ENCODE data around the gene OXER1. TPM values are rescaled to one million over a fixed set of nuclear protein-coding genes. Genes with fewer than 3 reads are reported as not detected.

The OXER1 gene
- total RNA-seq, 1 experiment from 2014 or later: not detected

DNA sequence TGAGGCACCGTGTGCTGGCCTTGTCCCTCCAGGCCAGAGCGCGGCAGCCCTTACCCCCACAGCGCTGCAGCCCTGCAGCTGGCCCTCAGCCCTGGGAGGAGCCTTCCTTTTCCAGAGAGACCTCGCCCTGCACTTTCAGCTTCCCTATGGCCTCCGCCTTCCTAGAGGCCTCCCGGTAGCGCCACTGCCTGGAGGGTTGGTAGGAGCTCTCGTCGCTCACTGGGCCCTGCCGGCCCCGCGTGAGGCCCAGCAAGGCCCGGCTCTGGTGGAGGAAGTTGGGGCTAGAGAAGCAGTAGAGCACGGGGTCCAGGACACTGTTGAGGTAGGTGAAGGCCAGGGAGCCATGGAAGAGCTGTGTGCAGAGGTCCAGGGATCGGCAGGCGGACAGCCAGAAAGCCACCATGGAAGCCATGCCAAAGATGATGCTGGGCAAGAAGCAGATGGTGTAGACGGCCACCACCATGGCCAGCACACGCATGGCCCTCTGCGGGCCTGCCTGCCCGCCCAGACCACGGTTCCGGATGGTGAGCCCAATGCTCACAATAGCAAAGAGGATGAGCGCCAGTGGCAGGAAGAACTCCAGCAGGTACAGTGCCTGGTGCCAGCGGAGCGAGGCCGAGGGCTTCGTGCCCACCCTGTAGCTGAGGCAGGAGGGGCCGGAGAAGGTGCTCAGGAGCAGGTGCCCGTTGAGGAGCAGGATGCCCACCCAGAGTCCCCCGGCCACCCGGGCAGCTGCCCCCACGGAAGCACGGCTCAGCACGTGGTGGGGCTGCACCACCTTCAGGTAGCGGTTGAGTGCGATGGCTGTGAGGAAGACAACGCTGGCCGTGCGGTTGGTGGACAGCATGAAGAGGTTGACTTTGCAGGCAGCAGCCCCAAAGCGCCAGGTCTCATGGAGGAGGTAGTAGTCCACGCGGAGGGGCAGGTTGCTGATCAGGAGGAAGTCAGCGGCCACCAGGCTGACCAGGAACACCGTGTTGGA lies 821 bp downstream of the OXER1 start:
- H3K4me3 ChIP-seq: no peak overlapping the region
- H3K9me3 ChIP-seq: no peaks in the 10 kb centered on the region
- H3K27me3 ChIP-seq: no peaks in the 10 kb centered on the region
- no peaks in the 10 kb centered on the region for H3K36me3 ChIP-seq
- no peak for DNase-seq

DNA sequence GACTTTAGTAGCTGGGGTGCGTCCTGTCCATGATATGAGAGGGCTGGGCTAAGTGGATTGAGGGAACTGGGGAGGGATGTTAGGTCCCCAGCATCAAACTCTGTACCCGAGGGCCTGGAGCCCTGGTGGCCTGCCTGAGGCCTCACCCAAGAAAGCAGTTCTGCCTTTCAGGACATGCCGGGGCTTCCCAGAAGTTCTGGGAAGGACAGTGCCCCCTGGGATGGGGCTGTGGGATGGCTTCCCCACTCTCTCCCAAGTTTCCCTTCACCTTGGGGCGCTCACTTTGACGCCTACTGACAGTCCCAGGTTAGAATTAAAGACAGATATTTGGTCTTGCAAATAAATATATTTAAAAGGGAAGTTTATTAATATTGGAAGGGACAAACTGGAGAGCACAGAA lies 1.8 kb downstream of the OXER1 start:
- no peaks in the 10 kb centered on the region for H3K27me3 ChIP-seq
- DNase-seq: no peak
- no peak overlapping the region for H3K4me3 ChIP-seq

DNA sequence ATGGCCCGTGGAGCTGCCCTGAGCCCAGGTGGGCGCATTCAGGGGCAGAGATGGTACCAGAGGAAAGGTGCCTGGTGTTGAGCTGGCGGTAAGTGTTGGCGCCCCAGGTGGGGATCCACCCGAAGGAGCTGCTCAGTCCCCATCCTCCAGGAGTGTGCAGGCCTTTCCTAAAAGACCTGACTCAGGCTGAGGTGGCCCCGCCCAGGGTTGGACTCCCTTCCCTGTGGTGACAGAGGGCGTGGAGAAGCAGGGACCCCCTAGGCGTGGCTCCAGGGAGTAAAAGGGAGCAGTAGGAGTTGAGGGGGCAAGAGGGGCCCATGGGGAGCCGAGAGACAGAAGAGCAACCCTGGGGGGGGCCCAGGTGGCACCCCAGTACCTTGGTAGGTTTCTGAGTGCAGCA lies 2.4 kb downstream of the OXER1 start:
- DNase-seq: no peak
- no peaks in the 10 kb centered on the region for H3K36me3 ChIP-seq
- H3K4me3 ChIP-seq: no peak overlapping the region
- no peaks in the 10 kb centered on the region for H3K27me3 ChIP-seq
- H3K9me3 ChIP-seq: no peaks in the 10 kb centered on the region

More for the DNA sequence above, 1.8 kb downstream of the OXER1 start:
- Histone ChIP-seq H3K36me3 (no peaks in the 10 kb centered on the region), H3K9me3 (no peaks in the 10 kb centered on the region)

DNA sequence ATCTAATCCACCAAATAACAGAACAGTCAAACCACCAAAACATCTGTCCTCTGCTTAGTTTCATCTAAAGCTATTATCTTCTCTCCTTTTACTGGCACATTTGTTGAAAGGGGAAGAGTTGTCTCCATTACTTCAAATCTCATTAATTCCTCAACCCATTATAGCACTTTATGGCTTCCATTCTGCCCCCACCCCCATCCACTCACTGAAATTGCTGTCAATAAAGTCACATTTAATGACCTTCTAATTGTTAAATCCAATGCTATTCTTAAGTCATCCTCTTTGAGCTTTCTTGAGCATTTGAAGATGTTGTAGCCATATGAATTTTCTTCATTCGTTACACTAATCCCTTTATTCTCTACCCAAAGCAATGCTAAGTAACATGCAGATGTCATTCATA lies 5.2 kb downstream of the OXER1 start:
- Histone ChIP-seq H3K27me3 (no peaks in the 10 kb centered on the region), H3K9me3 (no peaks in the 10 kb centered on the region), H3K4me3 (no peak overlapping the region), H3K36me3 (no peaks in the 10 kb centered on the region)
- no peak for DNase-seq

DNA sequence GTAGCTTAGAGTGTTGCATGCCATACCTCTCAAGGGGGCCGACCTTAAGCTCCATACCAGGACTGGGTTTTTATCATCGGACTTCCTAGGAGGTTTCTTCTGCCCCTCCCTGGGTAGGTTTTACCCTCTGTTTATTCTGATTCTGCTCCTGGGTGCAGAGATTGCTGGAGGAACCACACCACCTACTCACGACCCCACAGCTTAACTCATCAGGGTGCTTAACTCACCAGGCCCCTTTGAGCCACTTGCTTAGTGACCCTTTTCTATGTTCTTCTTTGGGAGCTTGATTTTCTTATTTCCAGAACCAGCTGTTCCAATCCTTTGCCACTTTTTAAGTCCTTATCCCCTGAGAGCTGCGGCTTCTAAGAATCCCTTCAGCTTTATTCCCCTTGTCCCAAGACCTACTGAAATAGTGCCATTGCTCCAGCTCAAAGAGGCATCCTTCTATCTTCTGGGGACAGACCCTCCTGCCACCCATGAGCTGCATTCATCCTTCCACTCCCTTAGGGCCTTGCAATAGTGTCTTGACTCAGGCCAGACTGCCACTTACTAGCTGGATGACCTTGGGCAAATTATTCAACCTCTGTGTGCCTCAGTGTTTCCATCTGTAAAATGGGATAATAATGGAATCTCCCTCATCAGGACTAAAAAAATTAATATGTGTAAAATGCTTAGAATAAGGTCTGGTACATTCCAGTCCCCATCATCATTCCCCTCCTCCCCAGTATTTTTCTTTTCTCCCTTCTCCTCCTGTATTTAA lies 5.8 kb downstream of the OXER1 start:
- Histone ChIP-seq H3K27me3 (no peaks in the 10 kb centered on the region), H3K9me3 (no peaks in the 10 kb centered on the region), H3K4me3 (no peak overlapping the region), H3K36me3 (no peaks in the 10 kb centered on the region)
- no peak for DNase-seq

DNA sequence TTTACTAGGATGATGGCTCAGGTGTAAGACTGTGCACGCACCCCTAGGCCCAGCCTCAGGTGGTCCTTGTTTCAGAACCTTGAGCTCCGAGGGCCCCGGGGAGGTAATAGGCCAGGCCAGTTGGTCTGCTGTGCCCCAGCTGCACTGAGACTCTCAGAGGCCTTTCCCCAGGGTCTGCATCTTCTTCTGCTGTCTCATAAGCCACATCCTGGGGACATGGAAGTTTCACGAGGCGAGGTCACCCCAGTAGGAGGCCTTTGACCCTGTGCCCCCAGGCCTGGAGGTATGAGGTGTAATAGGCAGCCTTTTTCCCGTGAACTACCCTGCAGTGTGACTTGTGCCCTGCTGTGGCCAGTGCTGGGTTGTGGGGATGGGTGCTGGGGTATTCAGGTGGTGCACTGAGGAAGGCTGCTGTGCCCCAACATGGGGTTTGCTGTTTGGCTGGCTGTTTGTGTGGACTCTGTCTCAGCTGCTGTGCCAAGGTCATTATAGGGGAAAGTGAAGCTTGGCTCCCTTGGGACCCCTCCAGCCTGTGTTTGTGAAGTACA lies 6.9 kb downstream of the OXER1 start:
- Histone ChIP-seq H3K27me3 (no peaks in the 10 kb centered on the region), H3K4me3 (no peak overlapping the region), H3K36me3 (no peaks in the 10 kb centered on the region), H3K9me3 (no peaks in the 10 kb centered on the region)
- DNase-seq: no peak

DNA sequence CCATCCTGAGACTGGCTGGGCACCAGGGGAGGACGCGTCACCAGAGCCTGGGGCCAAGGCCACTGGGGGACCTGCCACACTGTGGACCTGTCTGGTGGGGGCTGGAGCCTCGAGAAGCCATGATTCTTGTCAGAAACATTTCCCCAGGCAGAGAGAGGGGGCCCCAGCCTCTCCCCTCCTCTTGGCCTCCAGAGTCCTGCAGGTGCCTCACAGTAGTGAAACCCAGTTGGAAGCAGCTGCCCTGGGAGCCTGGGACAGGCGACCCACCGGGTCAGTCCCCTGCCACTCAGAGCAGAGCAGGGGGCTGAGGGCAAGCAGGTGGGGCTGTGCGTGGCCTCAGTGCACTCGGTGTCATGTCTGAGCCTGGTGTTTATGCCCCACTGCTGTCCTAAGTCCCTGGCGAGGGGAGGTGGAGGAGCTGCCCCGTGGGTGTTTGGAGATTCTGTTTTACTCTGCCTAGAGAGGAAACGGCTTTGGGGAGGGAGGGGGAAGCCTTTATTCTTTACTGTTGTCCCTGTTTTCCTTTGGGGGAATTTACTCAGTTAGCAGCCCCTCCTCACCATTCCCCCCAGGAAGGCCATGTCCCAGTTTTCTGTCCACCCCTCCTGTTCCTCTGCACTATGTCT lies 7.7 kb downstream of the OXER1 start:
- DNase-seq: no peak
- H3K36me3 ChIP-seq: no peaks in the 10 kb centered on the region

DNA sequence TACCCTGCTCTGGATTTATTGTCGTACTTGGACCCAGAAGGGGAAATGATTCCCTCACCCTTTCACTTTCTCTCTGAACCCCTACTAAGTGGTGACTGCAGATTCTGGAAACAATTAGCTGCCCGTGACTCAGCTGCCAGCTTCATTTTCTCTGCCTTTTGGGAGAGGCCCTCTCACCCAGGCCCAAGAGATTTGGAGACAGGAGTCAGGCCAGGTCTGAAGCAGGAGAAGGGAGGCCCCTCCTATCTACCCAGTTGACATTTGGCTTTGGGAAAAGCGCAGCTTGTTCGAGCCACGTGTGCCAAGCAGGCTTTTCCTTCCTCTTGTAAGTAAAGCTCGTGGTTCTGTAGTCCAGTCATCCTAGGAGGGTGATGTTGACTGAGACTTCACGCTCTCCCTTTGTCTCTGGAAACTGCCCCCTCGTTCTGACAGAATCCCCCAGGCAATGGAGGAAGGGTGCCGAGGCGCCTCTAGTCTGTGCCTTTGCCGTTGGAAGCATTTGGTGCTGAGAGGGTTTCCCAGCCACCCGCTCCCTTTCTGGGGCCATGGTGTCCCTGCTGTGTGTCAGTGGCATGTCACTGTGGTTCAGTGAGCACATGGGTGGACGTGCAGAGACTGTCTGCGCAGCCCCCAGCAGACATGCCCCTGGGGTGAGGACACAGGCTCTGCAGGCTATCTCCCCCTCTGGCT lies 8.6 kb downstream of the OXER1 start:
- no peak overlapping the region for H3K4me3 ChIP-seq
- no peaks in the 10 kb centered on the region for H3K36me3 ChIP-seq
- DNase-seq: peak; percentile 15
- H3K27me3 ChIP-seq: no peaks in the 10 kb centered on the region
- H3K9me3 ChIP-seq: no peaks in the 10 kb centered on the region

More for the DNA sequence above, 7.7 kb downstream of the OXER1 start:
- H3K9me3 ChIP-seq: no peaks in the 10 kb centered on the region
- no peaks in the 10 kb centered on the region for H3K27me3 ChIP-seq
- no peak overlapping the region for H3K4me3 ChIP-seq

DNA sequence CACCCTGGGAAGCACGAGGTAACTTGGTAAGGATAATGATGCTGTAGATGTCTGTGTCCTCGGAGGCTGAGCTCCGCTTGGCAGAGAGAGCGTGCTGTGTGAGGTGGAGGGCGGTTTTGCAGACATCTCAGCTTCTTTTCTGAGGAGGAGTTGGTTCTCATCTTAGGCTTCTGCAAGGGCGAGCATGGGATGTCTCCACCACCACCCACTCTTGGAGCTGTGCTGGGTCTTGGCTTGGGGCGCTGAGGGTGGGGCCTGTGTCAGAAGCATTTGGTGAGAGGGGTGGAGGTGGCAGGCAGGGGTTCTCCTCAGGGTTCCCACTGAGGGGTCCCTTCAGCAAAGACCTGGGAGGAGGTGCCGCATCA lies 9.2 kb downstream of the OXER1 start:
- DNase-seq: no peak
- Histone ChIP-seq H3K36me3 (no peaks in the 10 kb centered on the region), H3K27me3 (no peaks in the 10 kb centered on the region), H3K4me3 (no peak overlapping the region), H3K9me3 (no peaks in the 10 kb centered on the region)

DNA sequence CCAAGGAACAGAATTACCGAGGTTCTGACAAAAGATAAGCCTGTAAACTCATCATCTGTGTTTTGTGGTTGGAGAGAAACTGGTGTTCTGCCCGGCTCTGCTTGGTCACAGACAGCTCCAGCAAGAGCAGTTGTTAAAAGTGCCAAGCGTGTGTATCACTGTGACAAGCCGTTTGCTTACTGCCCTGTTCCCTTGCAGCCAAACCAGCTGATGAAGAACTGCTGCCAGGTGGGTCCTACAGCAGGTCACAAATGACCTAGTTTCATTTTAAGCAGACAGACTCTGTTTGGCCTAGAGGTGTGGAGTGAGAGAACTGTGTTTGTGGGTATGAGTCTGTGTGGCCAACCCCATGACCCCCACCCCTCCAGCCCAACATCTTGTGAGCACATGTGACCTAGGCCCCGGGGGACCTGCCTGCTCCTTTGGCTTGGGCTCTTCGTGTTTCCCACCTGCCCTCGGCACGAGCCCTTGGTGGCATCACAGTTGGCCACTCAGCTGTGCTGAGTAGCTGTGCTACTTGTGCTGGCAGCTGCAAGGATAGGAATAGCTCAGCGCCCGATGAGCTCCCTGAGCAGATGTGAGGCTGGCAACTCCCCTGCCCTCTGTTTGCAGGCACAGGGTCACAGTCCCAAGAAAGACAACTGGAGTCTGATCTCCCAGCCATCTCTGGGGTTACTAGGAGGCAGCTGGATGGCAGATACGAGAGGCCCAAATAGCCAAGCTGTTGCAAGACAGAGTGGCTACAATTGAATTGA lies 9.7 kb downstream of the OXER1 start:
- no peaks in the 10 kb centered on the region for H3K9me3 ChIP-seq
- H3K4me3 ChIP-seq: no peak overlapping the region
- no peak for DNase-seq
- no peaks in the 10 kb centered on the region for H3K36me3 ChIP-seq
- H3K27me3 ChIP-seq: no peaks in the 10 kb centered on the region

DNA sequence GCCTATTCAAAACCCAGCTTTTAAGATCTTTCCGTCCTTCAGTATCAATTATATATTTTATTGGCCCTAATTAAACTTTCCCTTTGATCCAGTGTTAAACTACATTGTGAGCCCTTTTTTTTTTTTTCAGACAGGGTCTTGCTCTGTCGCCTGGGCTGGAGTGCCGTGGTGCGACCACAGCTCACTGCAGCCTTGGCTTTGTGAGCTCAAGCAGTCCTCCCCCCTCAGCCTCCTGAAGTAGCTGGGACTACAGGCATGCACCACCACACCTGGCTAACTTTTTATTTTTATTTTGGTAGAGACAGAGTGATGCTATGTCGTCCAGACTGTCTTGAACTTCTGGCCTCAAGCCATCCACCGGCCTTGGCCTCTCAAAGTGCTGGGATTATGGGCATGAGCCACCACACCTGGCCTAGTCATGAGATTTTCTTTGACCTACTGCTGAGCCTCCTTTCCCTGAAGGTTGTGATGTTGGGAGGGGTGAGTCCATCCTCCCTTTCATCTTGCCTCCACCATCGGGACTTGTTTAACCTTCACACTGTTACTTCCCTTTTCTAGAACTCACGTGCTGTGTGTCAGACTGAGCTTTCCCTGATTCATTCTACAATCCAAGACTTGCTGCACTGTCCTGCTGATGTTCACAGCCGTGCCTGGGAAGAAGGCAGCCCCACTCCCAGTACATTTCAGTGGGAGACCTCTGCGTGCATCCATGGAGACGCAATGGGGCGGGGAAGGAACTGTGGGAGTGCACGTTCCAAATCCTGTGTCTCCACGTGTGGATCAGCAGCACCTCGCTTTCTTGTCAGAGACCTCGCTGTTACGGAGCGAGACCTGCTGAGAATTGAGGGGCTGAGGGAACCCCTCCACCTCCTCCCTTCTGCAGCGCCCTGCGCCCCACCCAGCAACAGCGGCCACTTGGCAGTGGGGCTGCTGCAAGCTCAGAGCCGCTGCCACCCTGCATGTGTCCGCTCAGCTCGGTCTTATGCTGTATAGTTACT lies 10.8 kb downstream of the OXER1 start:
- Histone ChIP-seq H3K4me3 (no peak overlapping the region), H3K9me3 (no peaks in the 10 kb centered on the region), H3K36me3 (no peaks in the 10 kb centered on the region), H3K27me3 (no peaks in the 10 kb centered on the region)
- no peak for DNase-seq

DNA sequence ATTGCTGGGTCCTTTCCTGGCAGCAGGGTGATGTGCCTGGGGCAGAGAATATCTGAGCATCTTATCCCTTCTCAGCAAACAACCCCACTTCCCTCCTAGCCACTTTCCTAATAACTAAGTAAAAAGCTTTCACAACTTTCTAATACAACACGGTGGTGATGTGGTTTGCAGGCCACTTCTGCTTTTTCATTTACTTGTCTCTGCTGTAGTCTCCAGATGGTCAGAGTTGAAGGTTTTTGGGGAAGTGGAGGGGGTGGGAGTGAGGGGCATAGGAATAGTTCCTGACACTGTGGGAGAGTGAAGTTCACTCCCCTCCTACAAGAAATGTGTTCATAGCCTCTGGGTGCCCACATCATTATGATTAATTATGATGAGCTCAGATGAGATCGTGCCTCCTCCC lies 11.6 kb downstream of the OXER1 start:
- Histone ChIP-seq H3K4me3 (no peak overlapping the region), H3K9me3 (no peaks in the 10 kb centered on the region), H3K36me3 (no peaks in the 10 kb centered on the region), H3K27me3 (no peaks in the 10 kb centered on the region)
- no peak for DNase-seq

DNA sequence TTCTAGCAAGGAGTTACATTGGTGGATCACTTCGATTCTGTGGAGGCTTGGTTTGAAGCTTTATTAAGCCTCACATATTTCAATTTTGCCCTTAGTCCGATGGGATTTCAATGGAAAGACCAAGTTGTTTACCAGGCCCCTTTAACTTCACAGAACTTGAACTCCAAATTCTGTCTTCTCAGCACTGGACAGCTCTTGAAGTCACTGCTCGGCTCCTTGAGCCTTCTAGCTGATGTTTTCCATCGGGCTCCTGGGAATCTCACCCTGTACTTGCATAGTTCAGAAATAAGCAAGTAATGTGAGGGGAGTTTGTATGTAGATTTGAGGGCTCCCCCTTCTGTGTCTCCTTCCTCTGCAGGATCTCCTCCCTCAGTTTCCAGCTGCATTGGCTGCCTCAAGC lies 15.1 kb downstream of the OXER1 start:
- no peaks in the 10 kb centered on the region for H3K36me3 ChIP-seq
- no peak overlapping the region for H3K4me3 ChIP-seq
- no peak for DNase-seq
- H3K9me3 ChIP-seq: no peaks in the 10 kb centered on the region
- no peaks in the 10 kb centered on the region for H3K27me3 ChIP-seq

DNA sequence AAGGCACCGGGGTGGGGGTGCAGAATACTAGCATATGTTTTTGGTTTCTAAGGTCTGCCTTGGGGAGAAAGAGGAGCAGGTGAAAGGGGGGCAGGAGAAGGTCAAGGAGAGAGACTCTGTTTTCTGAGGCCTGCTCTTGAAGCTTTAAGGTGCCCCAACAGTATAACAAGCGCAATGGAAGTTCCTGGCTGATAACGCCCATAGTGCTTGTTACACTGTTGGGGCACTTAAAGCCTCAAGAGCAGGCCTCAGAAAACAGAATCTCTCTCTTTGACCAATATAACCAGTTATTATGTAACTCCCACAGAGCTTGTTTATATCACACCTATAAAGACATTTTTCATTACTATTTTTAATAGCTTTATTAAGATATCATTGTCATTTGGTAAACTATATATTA lies 16.5 kb downstream of the OXER1 start:
- Histone ChIP-seq H3K4me3 (no peak overlapping the region), H3K36me3 (no peaks in the 10 kb centered on the region), H3K9me3 (no peaks in the 10 kb centered on the region), H3K27me3 (no peaks in the 10 kb centered on the region)
- no peak for DNase-seq

DNA sequence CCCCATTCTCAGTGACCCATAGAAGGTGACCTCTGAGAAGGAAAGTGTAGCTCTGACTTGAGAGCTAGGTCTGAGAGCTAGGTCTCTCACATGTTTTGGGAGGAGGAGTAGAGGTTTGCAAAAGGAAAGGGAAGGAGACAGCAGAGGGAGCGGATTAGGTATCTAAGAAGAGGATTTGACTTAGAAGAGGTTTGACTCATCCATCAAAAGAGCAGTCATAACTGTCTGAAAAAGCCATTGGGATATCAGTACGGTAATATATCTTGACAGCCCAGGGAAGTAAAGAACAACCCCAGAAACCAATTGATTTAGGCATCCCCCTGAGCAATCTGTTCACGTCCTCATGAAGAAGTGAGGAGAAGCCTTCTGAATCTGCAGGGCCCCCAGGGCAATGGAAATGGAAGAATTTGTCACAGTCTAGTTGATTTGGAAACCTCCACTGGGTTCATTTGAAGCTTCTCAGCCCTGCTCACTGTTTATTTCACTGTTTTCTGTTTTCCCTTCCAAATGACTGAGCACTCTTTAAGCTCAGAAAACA lies 19.3 kb downstream of the OXER1 start:
- no peak overlapping the region for H3K4me3 ChIP-seq
- H3K9me3 ChIP-seq: no peaks in the 10 kb centered on the region
- H3K36me3 ChIP-seq: no peaks in the 10 kb centered on the region; the same call in 1 of the 2 replicates
- H3K27me3 ChIP-seq: no peaks in the 10 kb centered on the region
- no peak for DNase-seq

All from MG63 (cell line).